Measurements from ENCODE around the gene PLA2R1. TPM values are rescaled to one million over a fixed set of nuclear protein-coding genes. Genes with fewer than 3 reads are reported as not detected.

PLA2R1 gene
- polyA plus RNA-seq, 3 donors: not detected

DNA sequence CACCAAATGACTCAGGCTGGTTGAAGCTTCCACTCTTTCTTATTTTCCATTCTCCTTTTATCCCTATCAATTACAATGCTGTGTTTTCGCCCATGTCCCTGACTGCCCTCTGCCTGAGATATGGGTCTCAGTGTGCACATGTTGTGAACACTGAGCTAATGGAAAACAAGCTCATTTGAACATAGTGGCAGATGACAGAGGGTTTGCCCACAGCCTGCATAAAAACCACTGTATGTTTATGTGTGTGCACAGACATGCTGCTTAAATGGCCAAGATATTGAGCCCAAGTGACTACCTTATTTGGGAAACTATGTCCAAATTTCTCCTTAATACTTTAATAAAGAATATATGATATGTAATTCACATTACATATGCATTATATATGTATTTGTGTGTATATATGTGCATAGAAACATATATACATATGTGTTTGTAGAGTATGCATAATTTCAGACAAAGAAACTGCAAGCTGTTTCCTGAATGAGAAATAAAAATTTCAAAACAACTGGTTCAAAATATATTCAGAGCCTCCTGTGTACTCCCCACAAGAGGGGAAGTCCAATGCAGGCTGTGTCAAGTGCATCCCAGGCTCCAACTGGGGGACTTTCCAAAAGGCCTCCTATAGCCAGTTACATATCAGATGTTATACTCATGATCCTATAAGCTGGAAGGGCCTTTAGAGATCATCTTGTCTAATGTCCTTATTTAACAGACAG is 171.7 kb downstream of the PLA2R1 start:
- Mint-ChIP-seq H3K36me3 (peaks cover 26 to 40% of the 10 kb centered on the region in 2 donors), H3K27me3 (ENCODE audit: low read depth in 3 of 3) (no peaks in the 10 kb centered on the region), H3K4me1 (peaks cover 28% of the 10 kb centered on the region), H3K27ac (peak overlapping the region; percentile 30 to 85 (median 78)), H3K4me3 (no peak overlapping the region), H3K9me3 (no peaks in the 10 kb centered on the region)
- Histone ChIP-seq H3K36me3 (replicated peaks in 1 of 2; ENCODE audit: control insufficient read depth in 1 of 2, insufficient read depth in 2 of 2, low read length in 2 of 2) (peaks cover 12 to 48% of the 10 kb centered on the region in 2 donors), H3K9me3 (replicated peaks in 1 of 2; ENCODE audit: control insufficient read depth in 1 of 2, insufficient read depth in 1 of 2, low read length in 2 of 2) (no peaks in the 10 kb centered on the region), H2AFZ (ENCODE audit: insufficient read depth, low read depth, low read length, poor library complexity, severe bottlenecking) (no peak overlapping the region), H3K79me2 (ENCODE audit: insufficient read depth, low read length) (no peaks in the 10 kb centered on the region), H3K27me3 (ENCODE audit: control insufficient read depth in 2 of 2, insufficient read depth in 2 of 2, low read length in 2 of 2) (no peaks in the 10 kb centered on the region), H4K20me1 (ENCODE audit: insufficient read depth, low read length) (no peaks in the 10 kb centered on the region), H3K4me2 (replicated peaks; ENCODE audit: extremely low read depth, low read length, poor library complexity, severe bottlenecking) (no peak overlapping the region), H3K4me1 (ENCODE audit: control insufficient read depth in 1 of 2, insufficient read depth in 2 of 2, low read length in 2 of 2) (peaks cover 26 to 27% of the 10 kb centered on the region in 2 donors), H3K27ac (ENCODE audit: low read depth in 1 of 2, low read length in 2 of 2) (peak overlapping the region in 1 of 2 donors; percentile 68), H3K9ac (ENCODE audit: insufficient read depth, low read length, poor library complexity, severe bottlenecking) (no peak overlapping the region), H3K4me3 (replicated peaks in 1 of 3; ENCODE audit: low read depth in 2 of 3, low read length in 3 of 3) (no peak overlapping the region)
- intact Hi-C loops (cut with micrococcal nuclease): no loop called here
- no peak for TF ChIP-seq CTCF (IDR thresholded peaks at IDR 0.05)
- peak; percentile 51 to 90 (median 67) for DNase-seq
- 100% methylated on average over 1 of the region's 1 CpG for WGBS (ENCODE audit: insufficient coverage)

DNA sequence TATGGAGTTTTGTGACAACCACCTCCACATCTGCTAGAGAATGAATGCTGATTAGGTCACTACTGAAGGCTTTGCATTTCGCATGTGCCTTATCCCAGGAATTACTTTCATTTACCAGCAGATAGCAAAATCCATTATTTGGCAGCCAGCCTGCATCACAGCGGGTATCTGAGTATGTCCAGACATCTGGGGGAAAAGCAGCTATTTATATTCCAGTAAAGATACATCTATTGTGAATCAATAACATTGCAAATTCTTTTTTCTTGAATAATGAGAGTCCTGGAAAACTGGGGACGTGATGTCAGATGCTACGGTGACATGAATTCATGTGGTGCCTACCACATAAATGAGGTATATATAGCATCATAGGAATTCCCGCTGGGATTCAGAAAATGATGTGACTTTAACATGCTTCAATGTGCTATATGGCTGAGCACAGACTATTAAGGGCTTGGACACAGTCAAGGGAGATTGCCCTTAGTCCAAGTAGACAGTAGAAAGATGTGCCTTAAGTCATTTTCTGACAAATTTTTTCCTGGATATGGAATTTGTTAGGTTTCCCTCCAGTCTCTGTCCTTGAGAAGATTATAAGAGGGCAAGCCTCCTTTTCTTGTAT is 180.2 kb downstream of the PLA2R1 start:
- Mint-ChIP-seq H3K27ac (no peak overlapping the region), H3K4me1 (no peaks in the 10 kb centered on the region), H3K4me3 (no peak overlapping the region), H3K27me3 (ENCODE audit: low read depth in 3 of 3) (no peaks in the 10 kb centered on the region), H3K9me3 (peaks cover 0 to 2% (median 0%) of the 10 kb centered on the region in 7 donors), H3K36me3 (peaks cover 75 to 78% of the 10 kb centered on the region in 2 donors)
- no peak for TF ChIP-seq CTCF (IDR thresholded peaks at IDR 0.05)
- Histone ChIP-seq H2AFZ (ENCODE audit: insufficient read depth, low read depth, low read length, poor library complexity, severe bottlenecking) (no peak overlapping the region), H3K36me3 (replicated peaks in 1 of 2; ENCODE audit: control insufficient read depth in 1 of 2, insufficient read depth in 2 of 2, low read length in 2 of 2) (peaks cover 74 to 92% of the 10 kb centered on the region in 2 donors), H3K4me1 (ENCODE audit: control insufficient read depth in 1 of 2, insufficient read depth in 2 of 2, low read length in 2 of 2) (no peaks in the 10 kb centered on the region), H3K27ac (ENCODE audit: low read depth in 1 of 2, low read length in 2 of 2) (no peak overlapping the region), H3K9ac (ENCODE audit: insufficient read depth, low read length, poor library complexity, severe bottlenecking) (no peak overlapping the region), H3K4me2 (replicated peaks; ENCODE audit: extremely low read depth, low read length, poor library complexity, severe bottlenecking) (no peak overlapping the region), H4K20me1 (ENCODE audit: insufficient read depth, low read length) (no peaks in the 10 kb centered on the region), H3K4me3 (replicated peaks in 1 of 3; ENCODE audit: low read depth in 2 of 3, low read length in 3 of 3) (no peak overlapping the region), H3K79me2 (ENCODE audit: insufficient read depth, low read length) (no peaks in the 10 kb centered on the region), H3K9me3 (replicated peaks in 1 of 2; ENCODE audit: control insufficient read depth in 1 of 2, insufficient read depth in 1 of 2, low read length in 2 of 2) (no peaks in the 10 kb centered on the region), H3K27me3 (ENCODE audit: control insufficient read depth in 2 of 2, insufficient read depth in 2 of 2, low read length in 2 of 2) (no peaks in the 10 kb centered on the region)
- intact Hi-C loops (cut with micrococcal nuclease): no loop called here
- WGBS (ENCODE audit: insufficient coverage): 100% methylated on average over 3 of the region's 5 CpGs
- no peak for DNase-seq

Other genes with a start within 250 kb of the PLA2R1 start
- gene LY75, start 157.9 kb downstream of the PLA2R1 start, polyA plus RNA-seq: 10 to 100 TPM in 1 of 3 donors, 1 to 10 TPM in 2; 8.2 to 15.4 (median 8.7) TPM
- not detected for gene ITGB6, start 137.7 kb upstream of the PLA2R1 start, polyA plus RNA-seq

Measured in CD14-positive monocyte (primary cell).